GM19238 (cell line): ENCODE data around the gene ODAD3.
A peak's percentile ranks its signal among the peaks of the same experiment; 100 is the strongest.
"Not testable (repeated sequence)": the region's sequence is repeated elsewhere in the genome, so short reads cannot be mapped to it uniquely, and the experiment has no call there.

Experiments
- DNase-seq: peaks from one replicate; pipeline ENCODE4 v3.0.0; 2011; ENCODE audit warnings: low spot score; ENCODE audit not compliant: insufficient read length

ODAD3 gene

DNA sequence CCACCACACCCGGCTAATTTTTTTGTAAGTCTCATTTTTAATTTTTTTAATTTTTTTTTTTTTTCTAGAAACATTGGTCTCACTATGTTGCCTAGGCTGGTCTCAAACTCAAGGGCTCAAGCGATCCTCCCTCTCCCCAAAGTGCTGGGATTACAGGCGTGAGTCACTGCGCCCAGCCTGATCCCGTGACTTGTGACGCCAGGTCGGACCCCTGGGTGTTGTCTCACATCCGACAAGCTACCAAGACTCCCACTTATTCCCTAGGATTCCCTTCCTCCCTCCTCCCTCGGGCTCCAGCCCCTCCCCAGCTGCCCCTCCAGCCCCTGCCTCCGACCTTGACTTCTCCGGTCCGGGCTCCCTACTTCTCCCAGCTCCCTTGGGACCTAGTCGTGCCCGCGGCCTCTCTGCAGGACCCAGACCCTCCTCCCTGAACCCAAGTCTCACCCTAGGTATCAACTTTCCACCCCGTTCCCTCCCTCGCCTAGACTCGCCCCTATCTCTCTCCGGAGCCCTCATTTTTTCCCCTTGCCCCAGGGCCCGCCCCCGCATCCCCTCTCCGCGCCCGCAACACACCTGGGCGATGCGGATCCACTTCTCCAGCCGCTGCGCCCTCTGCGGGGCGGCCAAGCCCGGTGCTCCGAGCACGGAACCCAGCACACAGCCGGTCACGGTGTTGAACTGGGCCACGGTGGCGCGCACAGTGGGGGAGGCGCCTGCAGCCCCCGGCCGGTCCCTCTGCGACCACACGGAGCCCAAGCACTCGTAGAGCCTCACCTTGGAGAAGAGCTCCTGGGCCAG is 28.9 kb downstream of the ODAD3 start:
- no peak for DNase-seq

DNA sequence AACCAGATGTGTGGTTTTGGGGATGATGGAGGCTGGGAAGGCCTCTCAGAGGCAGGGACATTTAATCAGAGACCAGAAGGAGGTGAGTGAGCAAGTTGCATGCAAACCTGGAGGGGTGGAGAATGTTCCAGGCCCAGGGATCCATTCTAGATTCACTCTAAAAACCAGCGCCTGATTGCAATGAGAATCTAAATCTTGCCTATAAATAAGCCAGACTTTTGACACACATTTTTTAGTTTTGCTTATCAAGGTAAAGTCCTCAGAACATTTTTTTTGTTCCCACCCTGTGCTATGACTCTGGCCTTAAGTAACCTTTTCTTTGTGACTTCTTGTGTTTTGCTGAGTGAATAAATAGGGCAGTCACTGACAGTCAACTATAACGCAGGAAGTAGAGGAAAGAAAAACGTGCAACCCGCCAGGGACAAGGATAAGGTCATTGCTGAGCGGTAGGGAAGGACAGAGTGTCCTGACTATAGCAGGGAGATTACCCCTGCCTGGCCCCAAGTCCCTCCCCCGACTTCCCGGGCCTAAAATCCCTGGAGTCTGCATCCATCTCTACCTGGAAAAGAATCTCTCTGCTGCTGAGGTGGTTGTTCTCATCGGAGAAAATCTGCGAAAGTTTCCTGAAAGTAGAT is 30.2 kb downstream of the ODAD3 start:
- DNase-seq: no peak

DNA sequence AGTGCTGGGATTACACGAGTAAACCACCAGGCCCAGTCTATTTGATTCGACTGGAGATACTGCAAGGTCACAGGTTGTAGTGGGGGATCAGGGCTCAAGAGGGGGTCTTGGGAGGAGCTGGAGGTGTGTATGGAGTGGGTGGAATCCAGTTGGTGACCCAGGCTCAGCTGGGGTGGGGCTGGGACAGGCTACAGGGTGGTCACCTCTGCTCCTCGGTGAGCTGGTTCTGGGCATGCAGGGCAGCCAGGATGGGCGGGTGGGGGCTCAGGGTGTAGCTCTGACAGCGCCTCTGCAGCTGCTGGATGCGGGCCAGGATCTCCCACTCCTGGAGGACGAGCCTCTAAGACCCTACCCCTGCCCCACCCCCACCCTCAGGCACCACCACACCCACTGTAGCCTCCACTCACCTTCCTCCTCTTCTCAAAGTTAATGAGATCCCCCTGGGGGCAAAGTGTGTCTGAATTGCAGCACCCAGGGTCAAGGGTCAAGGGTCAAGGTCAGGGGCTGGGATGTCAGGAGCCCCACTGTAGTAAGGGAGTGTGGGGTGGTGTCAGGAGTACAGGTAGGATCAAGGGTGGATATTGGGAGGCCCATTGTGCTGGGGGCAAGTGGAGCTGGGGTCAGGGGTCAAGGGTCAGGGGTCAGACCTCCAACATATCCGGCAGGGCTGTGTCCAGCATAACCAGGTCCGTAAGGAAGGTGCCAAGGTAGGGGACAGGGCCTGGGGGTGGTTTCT is 32.9 kb downstream of the ODAD3 start:
- no peak for DNase-seq

DNA sequence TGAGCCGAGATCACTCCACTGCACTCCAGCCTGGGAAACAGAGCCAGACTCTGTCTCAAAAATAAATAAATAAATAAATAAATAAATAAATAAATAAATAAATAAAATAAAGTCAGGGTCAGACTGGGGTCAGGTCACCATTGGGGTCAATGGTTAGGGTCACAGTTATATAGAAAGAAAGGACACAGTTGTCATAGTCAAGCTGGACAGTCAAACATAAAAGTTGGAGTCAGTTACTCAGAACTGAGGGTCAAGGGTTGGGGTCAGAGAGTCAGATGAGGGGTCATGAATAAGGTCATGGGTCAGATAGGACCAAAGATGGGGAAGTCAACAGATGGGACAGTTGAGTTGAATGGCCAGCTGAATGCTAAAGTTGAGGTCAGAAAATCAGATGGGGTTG is 34.1 kb downstream of the ODAD3 start:
- no peak for DNase-seq

DNA sequence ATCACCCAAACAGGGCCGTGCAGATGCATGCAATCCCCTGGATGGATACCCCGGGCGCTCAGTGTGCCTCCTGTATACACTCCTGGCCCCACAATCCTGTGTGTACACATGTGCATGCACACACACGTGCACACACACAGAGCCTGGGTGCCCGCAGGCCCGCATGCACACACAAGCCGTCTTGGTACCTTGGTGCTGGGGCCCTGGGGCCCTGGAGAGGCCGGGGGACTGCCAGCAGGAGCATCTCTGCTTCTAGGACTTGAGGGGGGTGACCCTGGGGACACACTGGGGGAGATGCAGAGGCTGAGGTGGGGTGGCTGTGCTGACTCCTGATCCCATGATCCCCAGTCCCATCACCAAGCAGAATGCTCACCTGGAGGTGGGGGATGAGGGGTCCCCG is 35.3 kb downstream of the ODAD3 start:
- no peak for DNase-seq

DNA sequence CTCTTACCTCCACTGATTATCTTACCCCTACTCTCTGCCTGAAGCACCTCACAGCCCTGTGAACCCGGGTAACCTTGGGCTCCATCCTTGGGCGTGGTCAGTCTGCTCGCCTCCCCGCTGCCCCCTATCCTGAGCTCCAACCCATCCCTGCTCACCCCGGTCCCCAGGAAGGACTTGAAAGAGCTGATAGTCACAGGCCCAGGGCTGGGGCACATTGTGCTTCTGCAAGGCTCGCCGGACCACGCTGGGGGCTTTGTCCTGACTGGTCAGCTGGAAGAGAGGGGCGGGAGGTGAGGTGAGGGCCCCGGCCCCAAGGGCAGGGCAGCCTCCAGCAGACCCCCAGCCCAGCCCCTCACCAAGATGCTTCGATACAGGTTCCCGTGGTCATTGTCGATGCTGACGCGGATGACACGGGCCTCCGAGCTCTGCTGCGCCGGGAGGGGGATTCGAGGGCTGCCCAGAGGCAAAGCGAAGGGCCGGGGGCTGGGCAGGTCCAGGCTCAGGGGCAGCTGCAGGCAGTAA is 37.8 kb downstream of the ODAD3 start:
- DNase-seq: no peak

DNA sequence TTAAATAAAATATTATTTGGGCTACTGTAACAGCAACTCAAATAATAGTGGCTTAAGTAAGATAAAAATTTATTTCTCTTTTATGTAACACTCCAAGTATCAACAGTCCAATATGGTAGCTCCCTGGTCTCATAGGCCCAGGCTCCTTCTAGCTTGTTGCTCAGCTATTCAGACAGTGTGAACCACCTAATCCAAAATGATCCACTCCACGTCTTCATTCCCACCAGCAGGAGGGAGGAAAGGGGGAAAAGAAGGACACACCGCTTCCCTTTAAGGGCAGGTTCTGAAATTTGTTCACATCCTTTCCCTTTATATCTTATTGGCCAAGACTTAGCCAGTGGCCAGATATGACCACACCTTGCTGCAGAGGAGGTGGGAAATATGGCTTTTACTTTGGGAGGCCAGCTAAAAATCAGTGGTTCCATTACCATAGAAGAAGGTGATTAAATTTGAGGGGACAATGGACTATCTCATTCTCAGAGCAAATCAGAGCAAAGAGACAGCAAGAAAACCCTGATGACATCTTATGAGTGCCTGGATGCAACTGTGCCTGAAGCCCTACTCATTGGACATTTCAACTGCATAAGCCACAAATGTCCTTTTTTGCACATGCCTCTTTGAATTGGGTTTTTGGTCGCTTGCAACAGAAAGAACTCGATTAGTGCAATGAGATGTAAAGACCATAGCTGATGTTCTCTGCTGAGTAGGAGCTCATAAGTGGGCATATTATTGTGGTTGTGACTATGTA is 43.8 kb downstream of the ODAD3 start:
- no peak for DNase-seq

DNA sequence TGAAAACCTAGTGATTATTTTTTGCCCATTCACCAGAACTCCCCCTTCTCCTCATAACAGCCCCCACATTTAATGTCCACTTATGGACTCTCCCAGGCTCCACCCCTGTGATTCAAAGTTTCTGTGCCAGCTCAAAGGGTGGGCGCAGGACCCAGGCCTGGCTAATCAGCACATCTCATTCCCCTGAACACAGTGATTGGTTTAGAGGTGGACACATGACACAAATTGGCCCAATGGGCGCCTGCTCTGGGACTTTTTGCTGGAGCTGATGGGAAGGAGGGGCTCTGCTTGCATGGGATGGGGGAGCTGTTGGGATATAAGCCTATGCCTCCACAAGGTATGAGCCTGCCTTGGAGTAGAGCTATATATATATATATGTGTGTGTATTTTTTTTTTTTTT is 44.6 kb downstream of the ODAD3 start:
- DNase-seq: no peak

DNA sequence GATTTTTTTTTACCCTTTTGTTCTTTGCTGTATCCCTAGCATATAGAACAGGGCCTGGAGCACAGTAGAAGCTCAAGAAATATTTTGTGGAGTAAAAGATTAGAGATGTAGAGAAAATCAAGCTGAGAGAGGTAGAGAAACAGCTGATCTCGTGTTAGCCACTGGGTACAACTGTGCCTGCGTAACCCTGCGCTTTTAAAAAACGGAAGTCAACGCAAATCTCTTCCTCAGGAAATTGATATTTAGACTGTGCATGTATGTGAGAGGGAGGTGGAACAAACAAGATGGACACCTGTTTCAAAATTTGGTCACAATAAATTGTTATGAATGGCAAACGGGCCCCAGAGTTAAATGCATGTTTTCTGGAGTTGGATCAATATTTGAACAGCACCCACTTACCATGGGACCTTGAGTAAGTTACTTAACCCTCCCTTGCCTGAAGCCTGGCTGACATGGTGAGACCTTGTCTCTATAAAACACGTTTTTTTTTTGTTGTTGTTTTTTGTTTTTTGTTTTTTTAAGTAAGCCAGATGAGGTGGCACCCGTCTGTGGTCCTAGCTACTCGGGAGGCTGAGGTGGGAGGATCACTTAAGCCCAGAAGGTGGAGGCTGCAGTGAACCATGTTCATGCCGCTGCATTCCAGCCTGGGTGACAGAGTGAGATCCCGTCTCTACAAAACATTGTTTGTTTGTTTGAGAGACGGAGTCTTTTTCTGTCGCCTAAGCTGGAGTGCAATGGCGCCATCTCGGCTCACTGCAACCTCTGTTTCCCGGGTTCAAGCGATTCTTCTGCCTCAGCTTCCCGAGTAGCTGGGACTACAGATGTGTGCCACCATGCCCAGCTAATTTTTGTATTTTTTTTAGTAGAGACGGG is 47.5 kb downstream of the ODAD3 start:
- DNase-seq: no peak

DNA sequence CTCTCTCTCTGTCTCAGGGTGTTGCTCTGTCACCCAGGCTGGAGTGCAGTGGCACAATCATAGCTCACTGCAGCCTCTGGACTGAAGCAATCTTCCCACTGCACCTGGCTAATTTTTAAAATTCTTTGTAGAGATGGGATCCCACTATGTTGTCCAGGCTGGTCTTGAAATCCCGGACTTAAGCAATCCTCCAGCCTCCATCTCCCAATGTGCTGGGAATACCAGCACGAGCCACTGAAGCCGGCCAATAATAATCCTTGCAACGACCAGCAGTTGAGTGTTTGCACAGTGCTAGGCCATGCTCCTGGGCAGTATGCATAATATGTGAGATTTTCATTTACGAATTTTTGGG is 50.2 kb downstream of the ODAD3 start:
- DNase-seq: no peak

DNA sequence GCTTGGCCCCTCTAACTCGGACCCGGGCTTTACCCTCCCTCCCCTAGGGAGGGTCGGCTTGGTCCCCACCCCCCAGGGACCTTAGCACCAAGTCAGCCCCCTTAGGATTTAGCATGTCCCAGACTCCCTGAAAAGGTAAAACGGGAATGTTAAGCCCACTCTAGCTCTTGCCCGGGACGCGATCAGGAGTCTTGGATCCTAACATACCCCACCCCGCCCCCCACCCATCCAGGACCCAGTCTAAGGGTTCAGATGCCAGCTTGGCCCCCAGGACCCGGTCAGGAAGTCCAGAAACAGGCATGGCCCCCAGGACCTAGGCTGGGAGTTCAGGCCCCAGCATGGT is 51.2 kb downstream of the ODAD3 start:
- DNase-seq: no peak

DNA sequence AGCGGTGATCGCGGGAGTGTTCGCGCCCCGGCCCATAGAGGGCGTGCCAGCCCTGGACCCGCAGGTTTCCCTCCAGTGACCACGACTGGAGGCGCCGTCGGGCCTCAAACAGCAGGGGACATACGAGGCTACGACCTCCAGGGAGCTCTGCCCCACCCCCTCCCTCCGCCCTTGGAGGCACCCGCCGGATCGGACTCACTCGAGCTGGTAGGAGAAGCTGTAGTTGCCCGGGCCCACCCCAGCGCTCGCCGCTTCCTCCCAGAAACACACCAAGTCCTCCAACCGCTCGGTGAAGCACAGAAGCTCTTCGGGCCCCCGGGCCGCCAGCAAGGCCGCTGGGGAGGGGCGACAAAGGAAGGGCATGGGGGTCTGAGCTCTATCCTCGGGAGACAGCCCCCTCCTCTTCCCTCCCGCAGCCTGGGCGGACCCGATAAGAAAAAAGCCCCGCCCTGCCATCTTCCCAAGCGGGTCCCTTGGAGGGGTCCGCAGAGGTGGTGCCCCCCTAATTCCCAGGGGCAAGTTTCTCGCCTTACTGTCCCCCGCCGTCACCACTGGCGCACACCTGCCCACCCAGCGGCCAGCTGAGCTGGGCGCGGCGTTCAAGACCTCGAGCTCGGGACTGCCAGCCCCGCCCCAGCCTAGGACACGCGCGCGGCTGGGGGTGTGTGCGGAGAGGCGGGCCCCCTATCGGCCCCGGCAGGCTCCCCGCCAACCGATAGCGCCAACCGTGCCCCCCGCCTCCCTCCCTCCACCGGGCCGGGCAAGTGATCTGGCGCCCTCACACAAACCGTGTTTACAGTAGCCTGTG is 51.8 kb downstream of the ODAD3 start:
- DNase-seq: no peak

DNA sequence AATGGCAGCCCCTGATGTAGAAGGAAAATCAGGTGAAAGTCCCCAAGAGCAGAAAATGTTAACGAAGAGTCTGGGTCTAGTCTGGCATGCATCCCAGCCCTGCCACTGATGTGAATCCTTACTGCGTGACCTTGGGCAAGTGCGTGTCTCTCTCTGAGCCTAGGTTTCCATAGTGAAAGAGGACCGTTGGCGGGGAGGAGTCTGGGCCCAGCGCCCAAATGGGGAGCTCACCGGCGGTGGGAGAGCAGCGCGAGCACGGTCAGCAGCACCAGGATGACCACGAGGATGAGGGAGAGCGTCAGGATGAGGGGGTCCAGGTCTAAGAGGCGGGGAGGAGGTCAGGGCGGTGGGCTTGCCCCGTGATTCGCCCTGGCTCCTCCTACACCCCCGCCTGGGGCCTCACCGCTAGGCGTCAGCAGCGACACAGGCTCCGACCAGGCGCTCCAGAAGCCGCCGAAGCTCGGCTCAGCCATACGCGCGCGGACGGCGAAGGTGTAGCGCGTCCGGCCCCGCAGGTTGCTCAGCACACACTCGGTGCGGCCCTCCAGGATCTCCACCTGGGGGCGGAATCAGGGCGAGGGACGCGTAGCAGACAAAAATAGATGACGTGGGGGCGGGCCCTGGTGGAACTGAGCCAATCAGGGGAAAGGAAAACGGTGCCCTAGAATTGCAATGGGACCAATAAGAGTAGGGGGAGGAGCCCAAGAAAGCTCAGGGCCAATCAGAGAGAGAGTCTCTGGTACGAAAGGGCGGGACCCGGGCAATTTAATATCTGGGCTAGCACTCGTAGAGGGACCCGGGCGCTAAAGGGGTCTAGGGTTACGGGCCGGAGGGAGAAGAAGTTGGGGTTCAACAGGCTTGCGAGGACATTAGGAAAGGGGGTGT is 54.0 kb downstream of the ODAD3 start:
- DNase-seq: peak; percentile 97

DNA sequence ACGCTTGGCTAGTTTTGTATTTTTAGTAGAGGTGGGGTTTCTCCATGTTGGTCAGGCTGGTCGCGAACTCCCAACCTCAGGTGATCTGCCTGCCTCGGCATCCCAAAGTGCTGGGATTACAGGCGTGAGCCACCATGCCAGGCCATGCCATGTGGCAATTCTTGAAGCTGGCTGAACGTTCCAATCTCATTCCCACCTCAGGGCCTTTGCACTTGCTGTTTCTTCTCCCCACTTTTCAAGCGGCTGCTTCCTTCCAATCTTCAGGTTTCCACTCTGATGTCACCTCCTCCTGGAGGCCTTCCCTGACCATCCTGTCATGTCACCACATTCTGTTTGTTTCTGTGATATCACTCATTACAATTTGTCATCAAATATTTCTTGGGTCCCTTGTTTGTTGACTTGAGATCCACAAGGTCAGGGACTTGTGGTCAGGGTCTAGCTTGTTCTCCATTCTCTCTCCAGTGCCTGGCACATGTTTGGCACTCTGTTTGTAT is 55.0 kb downstream of the ODAD3 start:
- no peak for DNase-seq

DNA sequence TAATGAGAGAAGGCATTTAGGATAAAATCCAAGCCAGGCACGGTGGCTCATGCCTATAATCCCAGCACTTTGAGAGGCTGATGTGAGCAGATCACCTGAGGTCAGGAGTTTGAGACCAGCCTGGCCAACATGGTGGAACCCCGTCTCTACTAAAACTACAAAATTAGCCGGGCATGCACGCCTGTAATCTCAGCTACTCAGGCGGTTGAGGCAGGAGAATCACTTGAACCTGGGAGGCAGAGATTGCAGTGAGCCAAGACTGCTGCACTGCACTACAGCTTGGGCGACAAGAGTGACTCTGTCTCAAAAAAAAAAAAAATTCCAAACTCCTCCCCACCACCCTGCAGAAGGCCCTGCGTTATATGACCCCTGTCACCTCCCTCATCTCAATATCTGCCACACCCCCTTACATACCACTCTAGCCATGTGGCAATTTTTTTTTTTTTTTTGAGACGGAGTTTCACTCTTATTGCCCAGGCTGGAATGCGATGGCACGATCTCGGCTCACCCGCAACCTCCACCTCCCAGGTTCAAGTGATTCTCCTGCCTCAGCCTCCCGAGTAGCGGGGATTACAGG is 55.6 kb downstream of the ODAD3 start:
- not testable (repeated sequence) for DNase-seq

DNA sequence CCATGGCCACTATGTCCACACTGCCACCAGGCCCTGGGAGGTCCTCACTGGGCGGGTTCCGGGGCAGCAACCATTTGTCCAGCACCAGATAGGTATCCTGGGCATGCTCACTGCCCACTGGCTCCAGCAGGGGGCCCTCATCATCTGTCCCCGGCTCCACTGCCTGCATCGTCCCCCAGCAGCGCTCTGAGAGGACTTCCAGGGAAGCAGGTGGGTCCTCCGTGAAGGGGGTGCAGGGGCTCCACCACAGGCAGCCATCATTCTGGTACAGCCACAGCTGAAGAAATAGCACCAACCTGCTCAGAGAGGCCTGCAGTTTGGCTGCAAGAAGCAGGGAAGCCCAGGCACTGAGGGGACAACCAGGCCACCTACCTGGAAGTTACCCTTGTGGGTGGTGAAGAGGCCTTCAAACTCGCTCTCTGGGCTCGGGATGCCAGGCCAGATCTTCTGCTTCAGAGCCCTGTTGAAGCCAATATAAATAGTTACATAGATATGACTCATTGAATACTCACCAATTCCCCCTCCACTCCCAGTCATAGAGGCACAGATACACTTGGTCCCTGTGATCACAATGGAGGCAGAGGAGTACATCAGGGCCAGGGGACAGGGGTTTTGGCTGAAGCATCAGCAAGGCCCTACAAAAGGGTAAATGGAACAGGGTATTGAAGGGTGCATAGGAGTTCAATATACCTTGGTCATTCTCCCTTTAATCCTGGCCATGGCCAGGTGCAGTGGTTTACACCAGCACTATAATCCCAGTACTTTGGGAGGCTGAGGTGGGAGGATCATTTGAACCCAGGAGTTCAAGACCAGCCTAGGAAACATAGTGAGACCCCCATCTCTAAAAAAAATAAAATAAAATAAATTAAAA is 56.4 kb downstream of the ODAD3 start:
- DNase-seq: no peak

DNA sequence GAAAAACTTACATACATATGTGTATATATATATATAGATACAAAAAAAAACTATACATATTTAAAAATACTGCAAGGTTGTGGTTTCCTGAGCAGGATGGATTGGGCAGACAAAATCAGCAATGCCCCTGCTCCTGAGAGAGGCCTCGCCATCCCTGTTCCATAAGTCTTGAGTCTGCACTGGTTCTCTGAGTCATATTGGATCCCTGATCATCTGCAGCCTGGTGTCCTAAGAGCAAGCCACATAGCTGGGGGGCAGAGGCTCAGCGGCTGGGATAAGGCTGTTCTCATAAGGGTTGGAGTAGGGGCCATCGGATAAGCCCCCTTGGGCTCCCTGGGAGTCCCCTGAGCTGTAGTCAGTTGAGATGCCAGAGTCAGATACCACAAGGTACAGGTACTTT is 57.2 kb downstream of the ODAD3 start:
- DNase-seq: no peak
